ENCODE results near the gene THOC6.

THOC6 gene

GRCh38 chr16:2985462-2985861 lies 38.4 kb upstream of the THOC6 start:
- Histone ChIP-seq H3K27ac (ENCODE audit: low read depth, low read length) (no peak overlapping the region), H3K4me1 (ENCODE audit: control insufficient read depth, low read length) (peaks cover 30% of the 10 kb centered on the region), H3F3A (ENCODE audit: control insufficient read depth, insufficient read depth) (peaks cover 6% of the 10 kb centered on the region), H3K4me3 (ENCODE audit: low read length) (no peak overlapping the region), H3K36me3 (ENCODE audit: control insufficient read depth, low read length) (no peaks in the 10 kb centered on the region), H3K9me2 (replicated peaks; ENCODE audit: control insufficient read depth, low read length) (no peaks in the 10 kb centered on the region), H3K4me2 (ENCODE audit: low read length) (no peak overlapping the region), H3K79me2 (ENCODE audit: control insufficient read depth, low read length) (peaks cover 11% of the 10 kb centered on the region), H4K20me1 (ENCODE audit: control insufficient read depth, insufficient read depth, low read depth, low read length) (no peaks in the 10 kb centered on the region), H3K27me3 (ENCODE audit: control insufficient read depth, low read length) (peaks cover 29% of the 10 kb centered on the region; the same call in 1 of the 2 replicates), H3K9me3 (ENCODE audit: control insufficient read depth, insufficient read depth, low read length) (no peaks in the 10 kb centered on the region)
- no peak for TF ChIP-seq CTCF (IDR thresholded peaks at IDR 0.05; ENCODE audit: low read depth, low read length, poor library complexity, severe bottlenecking)
- TF ChIP-seq EZH2phosphoT487 (IDR thresholded peaks at IDR 0.05; ENCODE audit: borderline replicate concordance, low read length) = no peak

GRCh38 chr16:2985893-2986355 lies 37.9 kb upstream of the THOC6 start:
- Histone ChIP-seq H3K36me3 (ENCODE audit: control insufficient read depth, low read length) (no peaks in the 10 kb centered on the region), H3K9me3 (ENCODE audit: control insufficient read depth, insufficient read depth, low read length) (no peaks in the 10 kb centered on the region), H3K27ac (ENCODE audit: low read depth, low read length) (no peak overlapping the region), H3K4me2 (ENCODE audit: low read length) (no peak overlapping the region), H3K79me2 (ENCODE audit: control insufficient read depth, low read length) (peaks cover 7% of the 10 kb centered on the region), H3K4me1 (ENCODE audit: control insufficient read depth, low read length) (peaks cover 26% of the 10 kb centered on the region), H3K27me3 (ENCODE audit: control insufficient read depth, low read length) (peaks cover 33% of the 10 kb centered on the region; the same call in 1 of the 2 replicates), H3F3A (ENCODE audit: control insufficient read depth, insufficient read depth) (peaks cover 6% of the 10 kb centered on the region), H3K9me2 (replicated peaks; ENCODE audit: control insufficient read depth, low read length) (no peaks in the 10 kb centered on the region), H4K20me1 (ENCODE audit: control insufficient read depth, insufficient read depth, low read depth, low read length) (no peaks in the 10 kb centered on the region), H3K4me3 (ENCODE audit: low read length) (no peak overlapping the region)
- TF ChIP-seq EZH2phosphoT487 (IDR thresholded peaks at IDR 0.05; ENCODE audit: borderline replicate concordance, low read length) (no peak), CTCF (IDR thresholded peaks at IDR 0.05; ENCODE audit: low read depth, low read length, poor library complexity, severe bottlenecking) (no peak)

- H3K4me1 ChIP-seq (ENCODE audit: control insufficient read depth, low read length) = peaks cover 18% of the 10 kb centered on the region
- no peaks in the 10 kb centered on the region for H3K36me3 ChIP-seq (ENCODE audit: control insufficient read depth, low read length)
- H3K9me2 ChIP-seq (replicated peaks; ENCODE audit: control insufficient read depth, low read length) = no peaks in the 10 kb centered on the region
- H3F3A ChIP-seq (ENCODE audit: control insufficient read depth, insufficient read depth) = peaks cover 6% of the 10 kb centered on the region
- no peak for TF ChIP-seq CTCF (IDR thresholded peaks at IDR 0.05; ENCODE audit: low read depth, low read length, poor library complexity, severe bottlenecking)
- TF ChIP-seq EZH2phosphoT487 (IDR thresholded peaks at IDR 0.05; ENCODE audit: borderline replicate concordance, low read length) = no peak
- no peaks in the 10 kb centered on the region for H4K20me1 ChIP-seq (ENCODE audit: control insufficient read depth, insufficient read depth, low read depth, low read length)
- H3K9me3 ChIP-seq (ENCODE audit: control insufficient read depth, insufficient read depth, low read length) = no peaks in the 10 kb centered on the region
- H3K4me3 ChIP-seq (ENCODE audit: low read length) = no peak overlapping the region
- no peak overlapping the region for H3K27ac ChIP-seq (ENCODE audit: low read depth, low read length)
- H3K4me2 ChIP-seq (ENCODE audit: low read length) = no peak overlapping the region
- H3K27me3 ChIP-seq (ENCODE audit: control insufficient read depth, low read length) = peaks cover 39% of the 10 kb centered on the region; the same call in 1 of the 2 replicates
- H3K79me2 ChIP-seq (ENCODE audit: control insufficient read depth, low read length) = no peaks in the 10 kb centered on the region
Observed at GRCh38 chr16:2986623-2987188, 37.1 kb upstream of the THOC6 start.

All from DOHH2 (cell line).